ENCODE data around the gene CACNG7.
A peak's percentile ranks its signal among the peaks of the same experiment; 100 is the strongest.

CACNG7 gene

DNA sequence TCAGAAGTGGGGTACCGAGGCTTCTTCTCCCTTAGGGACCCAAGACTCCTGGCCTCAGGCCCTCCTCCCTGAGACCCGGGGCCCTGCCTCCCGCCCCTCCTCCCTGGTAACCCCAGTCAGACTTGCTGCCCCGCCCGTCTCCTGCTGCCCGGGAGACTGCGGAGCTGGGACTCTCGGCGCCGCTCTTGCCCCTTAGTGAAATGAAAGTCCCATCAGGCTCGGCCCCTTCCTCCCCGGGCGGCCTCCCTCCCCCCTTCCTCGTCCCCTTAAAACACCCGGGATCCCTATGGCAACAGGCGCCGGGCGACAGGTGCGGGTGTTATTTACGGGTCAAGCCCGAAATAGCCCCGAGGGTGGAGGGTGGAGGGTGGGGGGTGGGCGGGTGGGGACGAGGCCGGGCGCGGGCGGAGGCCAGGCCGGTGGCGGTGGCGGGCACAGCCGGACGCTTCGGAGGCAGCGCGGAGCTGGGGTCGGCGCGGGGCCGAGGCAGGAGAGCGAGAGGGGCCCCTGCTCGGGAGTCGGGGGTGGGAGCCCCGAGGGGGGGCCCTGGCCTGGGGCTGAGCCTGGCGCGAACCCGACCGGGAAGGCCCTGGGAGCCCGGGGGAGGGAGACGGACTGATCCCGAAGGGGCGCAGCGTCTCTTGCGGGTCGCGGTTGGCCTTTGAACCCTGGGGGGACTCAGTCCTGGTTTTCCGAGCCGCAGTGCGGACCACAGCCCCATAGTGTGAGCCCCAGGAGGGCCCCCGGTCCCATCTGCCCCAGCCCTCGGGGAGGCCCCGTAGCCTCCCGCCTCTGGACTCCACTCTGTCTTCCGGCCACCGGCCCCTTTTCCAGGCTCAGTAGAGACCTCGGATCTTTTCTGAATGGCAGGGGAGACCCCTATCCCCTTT lies 82.4 kb downstream of the CACNG7 start, which contains the start of gene CACNG6:
CACNG6 (plus strand) TSS at position 414 of the 890 bp plus-strand sequence. CDS start 1,241 bp downstream, outside the sequence.
- Histone ChIP-seq H3K27ac (no peak within 1 kb of the TSS), H3K4me3 (ENCODE audit: low read depth in 1 of 2, low read length in 1 of 2) (peak within 1 kb of the TSS in 1 of 2 experiments; percentile 49), H3K27me3 (peaks cover 96% of the 10 kb centered on the region), H3K36me3 (no peaks in the 10 kb centered on the region), H3K9me3 (no peaks in the 10 kb centered on the region), H3K4me1 (ENCODE audit: control insufficient read depth in 1 of 2, insufficient read depth in 1 of 2, low read depth in 1 of 2, low read length in 1 of 2) (peaks cover 0 to 10% of the 10 kb centered on the region in 2 experiments)
- TF ChIP-seq CTCF (IDR thresholded peaks at IDR 0.05), result no peak

- no peaks in the 10 kb centered on the region for H3K36me3 ChIP-seq
- H3K9me3 ChIP-seq, result no peaks in the 10 kb centered on the region
- no peak overlapping the region for H3K4me3 ChIP-seq (ENCODE audit: low read depth in 1 of 2, low read length in 1 of 2)
- H3K27ac ChIP-seq, result no peak overlapping the region
- peaks cover 96% of the 10 kb centered on the region for H3K27me3 ChIP-seq
- H3K4me1 ChIP-seq (ENCODE audit: control insufficient read depth in 1 of 2, insufficient read depth in 1 of 2, low read depth in 1 of 2, low read length in 1 of 2), result peaks cover 0 to 10% of the 10 kb centered on the region in 2 experiments
- TF ChIP-seq CTCF (IDR thresholded peaks at IDR 0.05), result no peak
These were observed 83.1 kb downstream of the CACNG7 start for GRCh38 chr19:53992211-53992610.

DNA sequence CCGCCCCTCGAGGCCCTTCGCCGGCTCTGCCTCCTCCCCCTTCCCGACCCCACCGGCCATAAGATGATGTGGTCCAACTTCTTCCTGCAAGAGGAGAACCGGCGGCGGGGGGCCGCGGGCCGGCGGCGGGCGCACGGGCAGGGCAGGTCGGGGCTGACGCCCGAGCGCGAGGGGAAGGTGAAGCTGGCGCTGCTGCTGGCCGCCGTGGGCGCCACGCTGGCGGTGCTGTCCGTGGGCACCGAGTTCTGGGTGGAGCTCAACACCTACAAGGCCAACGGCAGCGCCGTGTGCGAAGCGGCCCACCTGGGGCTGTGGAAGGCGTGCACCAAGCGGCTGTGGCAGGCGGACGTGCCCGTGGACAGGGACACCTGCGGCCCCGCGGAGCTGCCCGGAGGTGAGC lies 83.7 kb downstream of the CACNG7 start:
- Histone ChIP-seq H3K9me3 (no peaks in the 10 kb centered on the region), H3K27me3 (peaks cover 96% of the 10 kb centered on the region), H3K4me3 (ENCODE audit: low read depth in 1 of 2, low read length in 1 of 2) (no peak overlapping the region), H3K27ac (no peak overlapping the region), H3K4me1 (ENCODE audit: control insufficient read depth in 1 of 2, insufficient read depth in 1 of 2, low read depth in 1 of 2, low read length in 1 of 2) (peaks cover 0 to 10% of the 10 kb centered on the region in 2 experiments), H3K36me3 (no peaks in the 10 kb centered on the region)
- TF ChIP-seq CTCF (IDR thresholded peaks at IDR 0.05), result no peak

GRCh38 chr19:53993448-53993847 lies 84.4 kb downstream of the CACNG7 start:
- H3K9me3 ChIP-seq, result no peaks in the 10 kb centered on the region
- H3K36me3 ChIP-seq, result no peaks in the 10 kb centered on the region
- H3K4me3 ChIP-seq (ENCODE audit: low read depth in 1 of 2, low read length in 1 of 2), result no peak overlapping the region
- H3K4me1 ChIP-seq (ENCODE audit: control insufficient read depth in 1 of 2, insufficient read depth in 1 of 2, low read depth in 1 of 2, low read length in 1 of 2), result peaks cover 0 to 10% of the 10 kb centered on the region in 2 experiments
- TF ChIP-seq CTCF (IDR thresholded peaks at IDR 0.05), result no peak
- no peak overlapping the region for H3K27ac ChIP-seq
- H3K27me3 ChIP-seq, result peaks cover 96% of the 10 kb centered on the region

Measured in neutrophil (primary cell).